Parathyroid adenoma (tissue), 2 donors: ENCODE measurements around the gene SP8.
A peak's percentile ranks its signal among the peaks of the same experiment; 100 is the strongest.

ENCODE experiments used
- H2AFZ ChIP-seq: fragments of 300-600 bp; sonication (generic); one replicate; pipeline ENCODE4 v1.7.0; 2017; ENCODE audit warnings: antibody characterized with exemption, mild to moderate bottlenecking
- H3K27ac ChIP-seq: fragments of 300-600 bp; sonication (generic); one replicate; pipeline ENCODE4 v1.7.0; 2017
- H3K27me3 ChIP-seq: fragments of 300-600 bp; sonication (generic); one replicate; pipeline ENCODE4 v1.7.0; 2017; ENCODE audit warnings: low read length; ENCODE audit not compliant: control insufficient read depth, insufficient read depth
- H3K36me3 ChIP-seq: fragments of 300-600 bp; sonication (generic); one replicate; pipeline ENCODE4 v1.7.0; 2017; ENCODE audit warnings: low read length; ENCODE audit not compliant: control insufficient read depth, insufficient read depth
- H3K4me1 ChIP-seq: fragments of 300-600 bp; sonication (generic); one replicate; pipeline ENCODE4 v1.7.0; 2017; ENCODE audit warnings: control low read depth
- H3K4me2 ChIP-seq: fragments of 300-600 bp; sonication (generic); one replicate; pipeline ENCODE4 v1.7.0; 2017; ENCODE audit warnings: low read length
- H3K4me3 ChIP-seq: fragments of 300-600 bp; sonication (generic); one replicate; pipeline ENCODE4 v1.7.0; 2017; ENCODE audit warnings: low read depth, low read length
- H3K79me2 ChIP-seq: fragments of 300-600 bp; sonication (generic); one replicate; pipeline ENCODE4 v1.7.0; 2017; ENCODE audit warnings: control low read depth
- H3K9ac ChIP-seq: fragments of 300-600 bp; sonication (generic); one replicate; pipeline ENCODE4 v1.7.0; 2017; ENCODE audit warnings: mild to moderate bottlenecking
- H3K9me3 ChIP-seq: fragments of 300-600 bp; sonication (generic); one replicate; pipeline ENCODE4 v1.7.0; 2017; ENCODE audit warnings: low read length; ENCODE audit not compliant: control insufficient read depth
- CTCF ChIP-seq: fragments of 300-600 bp; sonication (generic); IDR thresholded peaks from one replicate; pipeline ENCODE4 v1.7.0; 2017; ENCODE audit warnings: antibody characterized with exemption, mild to moderate bottlenecking
- donor health status: primary hyperparathyroidism.

The SP8 gene

GRCh38 chr7:20816372-20816959 is 29.8 kb upstream of the SP8 start:
- no peak for TF ChIP-seq CTCF
- no peaks in the 10 kb centered on the region for H3K9me3 ChIP-seq

GRCh38 chr7:20804345-20804744 is 17.7 kb upstream of the SP8 start:
- Histone ChIP-seq H3K79me2 (no peaks in the 10 kb centered on the region), H3K4me2 (no peak overlapping the region), H3K9ac (no peak overlapping the region), H3K36me3 (no peaks in the 10 kb centered on the region), H3K27me3 (no peaks in the 10 kb centered on the region), H3K4me1 (no peaks in the 10 kb centered on the region), H3K4me3 (no peak overlapping the region), H3K27ac (no peak overlapping the region), H3K9me3 (no peaks in the 10 kb centered on the region), H2AFZ (no peak overlapping the region)
- TF ChIP-seq CTCF = no peak

More at GRCh38 chr7:20816372-20816959, 29.8 kb upstream of the SP8 start:
- H3K79me2 ChIP-seq = no peaks in the 10 kb centered on the region
- H2AFZ ChIP-seq = no peak overlapping the region
- no peaks in the 10 kb centered on the region for H3K36me3 ChIP-seq
- H3K9ac ChIP-seq = no peak overlapping the region
- H3K27me3 ChIP-seq = no peaks in the 10 kb centered on the region
- H3K4me3 ChIP-seq = no peak overlapping the region
- no peak overlapping the region for H3K4me2 ChIP-seq
- no peak overlapping the region for H3K27ac ChIP-seq
- H3K4me1 ChIP-seq = no peaks in the 10 kb centered on the region

GRCh38 chr7:20799566-20800366 is 13.1 kb upstream of the SP8 start:
- Histone ChIP-seq H3K4me3 (no peak overlapping the region), H3K4me1 (peaks cover 5% of the 10 kb centered on the region), H3K36me3 (no peaks in the 10 kb centered on the region), H3K9me3 (no peaks in the 10 kb centered on the region), H3K4me2 (no peak overlapping the region), H3K27ac (no peak overlapping the region), H3K79me2 (no peaks in the 10 kb centered on the region), H3K9ac (no peak overlapping the region), H2AFZ (no peak overlapping the region), H3K27me3 (peaks cover 13% of the 10 kb centered on the region)
- TF ChIP-seq CTCF = no peak

GRCh38 chr7:20798694-20799121 is 12.0 kb upstream of the SP8 start:
- Histone ChIP-seq H3K27ac (no peak overlapping the region), H3K27me3 (peaks cover 16% of the 10 kb centered on the region), H3K4me3 (no peak overlapping the region)

More at GRCh38 chr7:20798694-20799121, 12.0 kb upstream of the SP8 start:
- no peak for TF ChIP-seq CTCF
- H3K4me2 ChIP-seq = no peak overlapping the region
- no peaks in the 10 kb centered on the region for H3K79me2 ChIP-seq
- peak overlapping the region; percentile 29 for H2AFZ ChIP-seq
- no peaks in the 10 kb centered on the region for H3K9me3 ChIP-seq
- peaks cover 5% of the 10 kb centered on the region for H3K4me1 ChIP-seq
- no peaks in the 10 kb centered on the region for H3K36me3 ChIP-seq
- H3K9ac ChIP-seq = no peak overlapping the region
